Erythroblast (primary cell): ENCODE measurements around the gene ADAM8.

ENCODE experiments used
- GATA1 ChIP-seq: IDR thresholded peaks from 2 replicates; pipeline ENCODE4 v1.6.1; 2011; ENCODE audit warnings: low read depth, mild to moderate bottlenecking, control low read depth, low read length, moderate library complexity
- POLR2A ChIP-seq: IDR thresholded peaks from 2 replicates; pipeline ENCODE4 v1.6.1; 2011; ENCODE audit warnings: mild to moderate bottlenecking, low read length

DNA sequence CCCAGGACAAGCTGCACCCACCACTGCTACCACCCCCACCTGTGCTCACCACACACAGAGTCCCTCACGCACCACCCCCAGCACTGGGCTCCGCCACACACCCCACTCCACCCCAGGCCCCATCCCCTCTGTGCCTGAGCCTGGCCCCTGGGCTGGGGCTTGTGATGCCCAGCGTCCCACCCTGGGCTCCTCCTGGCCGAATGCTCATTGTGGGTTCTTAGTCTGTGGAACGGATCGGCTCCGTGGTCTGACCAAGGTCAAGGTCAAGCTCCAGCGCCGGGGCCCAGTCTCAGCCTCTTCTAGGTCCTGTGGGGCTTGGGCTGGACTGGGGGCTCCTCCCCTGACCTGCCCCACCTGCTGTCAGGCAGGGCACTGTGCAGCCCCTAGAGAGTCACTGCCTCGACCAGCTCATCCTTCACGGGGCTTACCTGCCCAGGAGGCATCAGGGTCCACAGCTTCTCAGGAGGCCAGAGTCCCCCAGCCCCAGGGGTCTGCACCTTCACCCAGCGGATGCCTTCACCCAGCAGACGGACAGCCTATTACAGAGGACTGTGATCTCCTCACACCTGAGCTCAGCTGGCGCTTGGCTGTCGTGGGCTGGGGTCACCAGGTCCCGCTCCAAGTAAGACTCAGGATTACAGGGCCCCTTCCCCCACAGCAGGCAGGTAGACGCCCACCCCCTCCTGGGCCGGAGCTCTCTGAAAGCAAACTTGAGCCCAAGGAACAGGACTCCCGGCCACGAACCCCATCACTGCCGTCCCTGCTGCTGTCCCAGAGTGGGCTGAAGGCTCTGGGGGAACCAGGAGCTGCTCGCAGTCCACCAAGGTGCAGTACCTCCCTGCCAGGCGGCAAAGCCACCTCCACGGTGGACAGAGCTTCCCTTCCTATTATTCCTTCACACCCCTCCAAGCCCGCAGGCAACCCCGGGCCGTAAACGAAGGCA, 61.9 kb downstream of the ADAM8 start:
- TF ChIP-seq POLR2A (no peak), GATA1 (no peak)
